ENCODE measurements around the gene COG5.

- TF ChIP-seq IKZF1 (conservative IDR thresholded peaks at IDR 0.05) (no peak), MYC (IDR thresholded peaks at IDR 0.05; ENCODE audit: insufficient read depth, insufficient read length, insufficient replicate concordance, low read length, severe bottlenecking) (no peak), E2F4 (IDR thresholded peaks at IDR 0.05; ENCODE audit: low read depth, low read length) (no peak), RBBP5 (conservative IDR thresholded peaks at IDR 0.05) (no peak), FOXK2 (IDR thresholded peaks at IDR 0.05) (no peak), DPF2 (IDR thresholded peaks at IDR 0.05) (no peak), IRF3 (IDR thresholded peaks at IDR 0.05) (no peak), USF1 (IDR thresholded peaks at IDR 0.05; ENCODE audit: borderline replicate concordance, extremely low read length, insufficient read depth, low read depth, low read length) (no peak), SMC3 (IDR thresholded peaks at IDR 0.05; ENCODE audit: borderline replicate concordance, low read length) (no peak), ASH2L (IDR thresholded peaks at IDR 0.05; ENCODE audit: borderline replicate concordance, low read depth) (no peak)
Measured at GRCh38 chr7:107309296-107309695, 254.4 kb downstream of the COG5 start.
